Measurements from ENCODE around the gene SIX3. TPM values are rescaled to one million over a fixed set of nuclear protein-coding genes. Genes with fewer than 3 reads are reported as not detected.

Gene SIX3
- total RNA-seq, 1 donor from 2014 or later, result not detected

DNA sequence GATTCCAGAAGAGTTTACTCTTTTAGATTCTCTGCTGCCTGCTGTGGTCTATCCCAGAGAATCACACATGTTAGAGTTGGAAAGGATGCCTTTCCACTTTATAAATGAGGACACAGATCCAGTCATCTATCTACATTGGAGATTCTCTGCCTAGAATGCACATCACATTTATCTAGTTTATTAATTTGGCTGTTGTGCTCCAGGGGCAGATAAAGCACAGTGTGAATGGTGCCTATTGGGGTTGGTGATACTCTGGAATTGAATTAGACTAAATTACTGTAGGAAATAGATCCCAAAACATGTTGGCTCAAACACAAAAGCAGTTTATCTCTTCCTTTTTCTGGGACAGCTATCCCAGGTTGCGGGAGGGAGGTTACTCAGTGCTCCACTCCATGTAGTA lies 52.9 kb downstream of the SIX3 start:
- DNase-seq (ENCODE audit: low read depth), result no peak

Other genes with a start within 250 kb of the SIX3 start
- 0.05 and 0.35 TPM in 2 replicates for gene SIX2, start 67.8 kb downstream of the SIX3 start, total RNA-seq

Data from renal cortical epithelial cell (primary cell).